GM19099 (cell line): ENCODE data around the gene PDLIM7.

Experiments
- POLR2A ChIP-seq: IDR thresholded peaks from 3 replicates; pipeline ENCODE4 v1.6.1; 2011; ENCODE audit warnings: low read depth; ENCODE audit not compliant: insufficient read length; ENCODE audit errors: extremely low read depth

Gene PDLIM7

GRCh38 chr5:177468329-177468684 lies 29.1 kb downstream of the PDLIM7 start:
- no peak for TF ChIP-seq POLR2A

GRCh38 chr5:177467436-177467835 lies 30.0 kb downstream of the PDLIM7 start:
- TF ChIP-seq POLR2A: no peak

- no peak for TF ChIP-seq POLR2A
Observed at GRCh38 chr5:177466861-177467260, 30.5 kb downstream of the PDLIM7 start.

GRCh38 chr5:177465044-177465443 lies 32.4 kb downstream of the PDLIM7 start:
- TF ChIP-seq POLR2A: no peak

GRCh38 chr5:177462021-177462670 lies 35.3 kb downstream of the PDLIM7 start:
- no peak for TF ChIP-seq POLR2A

GRCh38 chr5:177459819-177460628 lies 37.4 kb downstream of the PDLIM7 start:
- TF ChIP-seq POLR2A: no peak

GRCh38 chr5:177459357-177459756 lies 38.0 kb downstream of the PDLIM7 start:
- TF ChIP-seq POLR2A: no peak

- no peak for TF ChIP-seq POLR2A
Observed at GRCh38 chr5:177458912-177459350, 38.5 kb downstream of the PDLIM7 start.

- TF ChIP-seq POLR2A: no peak
Observed at GRCh38 chr5:177457852-177458681, 39.3 kb downstream of the PDLIM7 start.

- TF ChIP-seq POLR2A: no peak
Observed at GRCh38 chr5:177456976-177457851, 40.2 kb downstream of the PDLIM7 start.

- no peak for TF ChIP-seq POLR2A
Observed at GRCh38 chr5:177456591-177456964, 40.8 kb downstream of the PDLIM7 start.

- peak; percentile 49 for TF ChIP-seq POLR2A
Observed at GRCh38 chr5:177455661-177456590, 41.5 kb downstream of the PDLIM7 start.

GRCh38 chr5:177455036-177455660 lies 42.3 kb downstream of the PDLIM7 start:
- peak; percentile 51 for TF ChIP-seq POLR2A
